ENCODE data around the gene SNED1.

The SNED1 gene

DNA sequence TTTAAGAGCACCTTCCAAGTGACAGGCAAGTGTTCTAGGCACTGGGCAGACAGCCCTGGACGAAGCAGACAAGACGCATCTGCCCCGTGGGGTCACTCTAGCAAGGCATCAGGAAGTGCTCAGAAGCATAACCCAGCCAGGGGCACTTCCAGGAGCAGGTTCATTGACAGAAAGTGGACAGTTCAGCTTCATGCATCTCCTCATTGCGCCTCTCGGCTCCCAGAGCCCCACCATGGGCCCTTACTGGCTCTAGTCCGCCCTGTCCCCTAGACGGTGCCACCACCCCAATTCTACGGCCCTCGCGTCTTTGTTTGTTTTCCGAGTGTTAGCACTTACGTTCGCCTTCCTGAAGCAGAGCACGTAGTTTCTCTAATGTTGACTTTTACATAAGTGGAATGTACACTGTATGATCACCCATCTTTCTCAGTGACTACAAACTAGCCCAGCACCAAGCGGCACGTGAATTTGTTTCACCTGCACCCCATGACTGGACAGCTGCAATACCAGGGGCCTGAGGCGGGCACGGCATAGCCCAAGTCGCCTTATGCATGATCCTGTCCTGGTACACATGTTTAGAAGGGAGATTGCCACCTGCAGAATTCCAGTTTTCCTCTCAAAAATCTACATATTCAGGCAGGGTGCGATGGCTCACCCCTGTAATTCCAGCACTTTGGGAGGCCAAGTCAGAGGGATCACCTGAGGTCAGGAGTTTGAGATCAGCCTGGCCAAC is 33.2 kb downstream of the SNED1 start:
- Histone ChIP-seq H3K9me3 (ENCODE audit: insufficient read depth, low read depth, low read length) (peaks cover 2% of the 10 kb centered on the region; the same call in 1 of the 2 replicates), H3K36me3 (ENCODE audit: insufficient read depth, low read length) (no peaks in the 10 kb centered on the region), H3K4me3 (ENCODE audit: low read length, poor library complexity, severe bottlenecking) (no peak overlapping the region), H3K79me2 (ENCODE audit: insufficient read depth, low read length) (no peaks in the 10 kb centered on the region), H3F3A (ENCODE audit: low read depth) (no peaks in the 10 kb centered on the region), H3K4me2 (ENCODE audit: low read depth, low read length, poor library complexity, severe bottlenecking) (no peak overlapping the region), H3K9me2 (replicated peaks; ENCODE audit: low read depth, low read length) (no peaks in the 10 kb centered on the region), H2AFZ (ENCODE audit: low read length) (no peak overlapping the region), H3K27me3 (ENCODE audit: insufficient read depth, low read length, poor library complexity, severe bottlenecking) (no peaks in the 10 kb centered on the region), H4K20me1 (ENCODE audit: insufficient read depth, low read length, poor library complexity, severe bottlenecking) (no peaks in the 10 kb centered on the region), H3K4me1 (ENCODE audit: insufficient read depth, low read length, poor library complexity, severe bottlenecking) (no peaks in the 10 kb centered on the region), H3K9ac (ENCODE audit: low read depth, low read length, poor library complexity, severe bottlenecking) (no peak overlapping the region)
- TF ChIP-seq EZH2phosphoT487 (IDR thresholded peaks at IDR 0.05; ENCODE audit: borderline replicate concordance): no peak
- TF ChIP-seq, protein P1, sequence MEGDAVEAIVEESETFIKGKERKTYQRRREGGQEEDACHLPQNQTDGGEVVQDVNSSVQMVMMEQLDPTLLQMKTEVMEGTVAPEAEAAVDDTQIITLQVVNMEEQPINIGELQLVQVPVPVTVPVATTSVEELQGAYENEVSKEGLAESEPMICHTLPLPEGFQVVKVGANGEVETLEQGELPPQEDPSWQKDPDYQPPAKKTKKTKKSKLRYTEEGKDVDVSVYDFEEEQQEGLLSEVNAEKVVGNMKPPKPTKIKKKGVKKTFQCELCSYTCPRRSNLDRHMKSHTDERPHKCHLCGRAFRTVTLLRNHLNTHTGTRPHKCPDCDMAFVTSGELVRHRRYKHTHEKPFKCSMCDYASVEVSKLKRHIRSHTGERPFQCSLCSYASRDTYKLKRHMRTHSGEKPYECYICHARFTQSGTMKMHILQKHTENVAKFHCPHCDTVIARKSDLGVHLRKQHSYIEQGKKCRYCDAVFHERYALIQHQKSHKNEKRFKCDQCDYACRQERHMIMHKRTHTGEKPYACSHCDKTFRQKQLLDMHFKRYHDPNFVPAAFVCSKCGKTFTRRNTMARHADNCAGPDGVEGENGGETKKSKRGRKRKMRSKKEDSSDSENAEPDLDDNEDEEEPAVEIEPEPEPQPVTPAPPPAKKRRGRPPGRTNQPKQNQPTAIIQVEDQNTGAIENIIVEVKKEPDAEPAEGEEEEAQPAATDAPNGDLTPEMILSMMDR (conservative IDR thresholded peaks at IDR 0.05; ENCODE audit: low read length): no peak

DNA sequence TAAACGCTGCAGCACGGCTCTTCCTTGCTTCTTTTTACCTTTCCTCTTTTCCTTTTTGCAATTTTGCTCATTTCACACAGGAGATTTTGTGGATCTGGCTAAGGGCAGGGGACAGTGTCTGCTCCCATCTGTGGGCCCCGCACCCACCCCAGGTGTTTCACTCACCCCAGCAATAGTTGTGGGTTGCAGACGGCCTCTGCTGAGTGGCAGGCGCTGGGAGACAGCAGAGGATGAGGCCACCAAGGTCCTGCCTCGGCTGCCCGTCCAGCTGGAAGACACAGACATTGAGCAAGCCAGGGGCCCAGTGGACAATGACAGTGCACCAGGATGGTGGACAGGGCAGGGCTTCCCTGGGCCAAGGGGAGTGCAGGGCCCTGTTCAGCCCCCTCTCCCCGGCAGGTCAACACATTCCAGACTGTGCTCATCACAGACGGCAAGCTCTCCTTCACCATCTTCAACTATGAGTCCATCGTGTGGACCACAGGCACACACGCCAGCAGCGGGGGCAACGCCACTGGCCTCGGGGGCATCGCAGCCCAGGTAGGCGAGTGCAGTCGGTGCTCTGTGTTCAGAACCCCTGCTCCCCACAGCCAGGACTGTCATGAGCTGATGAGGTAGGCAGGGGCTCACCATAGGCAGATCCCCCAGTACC is 35.0 kb downstream of the SNED1 start:
- Histone ChIP-seq H3K36me3 (ENCODE audit: insufficient read depth, low read length) (no peaks in the 10 kb centered on the region), H3K9me3 (ENCODE audit: insufficient read depth, low read depth, low read length) (no peaks in the 10 kb centered on the region; the same call in 1 of the 2 replicates), H3F3A (ENCODE audit: low read depth) (no peaks in the 10 kb centered on the region), H3K9me2 (replicated peaks; ENCODE audit: low read depth, low read length) (no peaks in the 10 kb centered on the region), H2AFZ (ENCODE audit: low read length) (no peak overlapping the region), H3K4me3 (ENCODE audit: low read length, poor library complexity, severe bottlenecking) (no peak overlapping the region), H3K79me2 (ENCODE audit: insufficient read depth, low read length) (no peaks in the 10 kb centered on the region), H4K20me1 (ENCODE audit: insufficient read depth, low read length, poor library complexity, severe bottlenecking) (no peaks in the 10 kb centered on the region), H3K27me3 (ENCODE audit: insufficient read depth, low read length, poor library complexity, severe bottlenecking) (no peaks in the 10 kb centered on the region), H3K4me2 (ENCODE audit: low read depth, low read length, poor library complexity, severe bottlenecking) (no peak overlapping the region), H3K9ac (ENCODE audit: low read depth, low read length, poor library complexity, severe bottlenecking) (no peak overlapping the region), H3K4me1 (ENCODE audit: insufficient read depth, low read length, poor library complexity, severe bottlenecking) (no peaks in the 10 kb centered on the region)
- no peak for TF ChIP-seq EZH2phosphoT487 (IDR thresholded peaks at IDR 0.05; ENCODE audit: borderline replicate concordance)
- TF ChIP-seq, protein P1 (conservative IDR thresholded peaks at IDR 0.05; ENCODE audit: low read length): no peak

DNA sequence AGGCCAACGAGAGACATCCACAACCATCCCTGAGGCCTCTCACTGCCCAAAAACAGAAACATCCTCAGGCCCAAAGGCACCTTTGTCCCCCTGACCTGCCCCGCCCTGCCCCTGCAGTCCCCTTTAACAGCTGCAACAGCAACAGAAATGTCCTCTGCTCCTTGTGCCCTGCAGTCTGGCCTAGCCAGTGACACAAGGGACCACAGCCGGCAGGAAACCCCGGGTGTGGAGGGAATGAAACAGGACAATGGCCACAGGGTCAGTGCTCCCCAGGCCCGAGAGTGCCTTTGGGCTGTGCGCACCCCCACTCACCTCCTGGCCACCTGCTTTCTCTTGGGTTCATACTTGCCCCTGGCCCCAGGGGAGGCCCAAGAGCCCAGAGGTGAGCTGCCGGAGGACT is 35.6 kb downstream of the SNED1 start:
- Histone ChIP-seq H3K79me2 (ENCODE audit: insufficient read depth, low read length) (no peaks in the 10 kb centered on the region), H3K27me3 (ENCODE audit: insufficient read depth, low read length, poor library complexity, severe bottlenecking) (no peaks in the 10 kb centered on the region)
- TF ChIP-seq, protein P1 (conservative IDR thresholded peaks at IDR 0.05; ENCODE audit: low read length): no peak
- no peak for TF ChIP-seq EZH2phosphoT487 (IDR thresholded peaks at IDR 0.05; ENCODE audit: borderline replicate concordance)

More for the DNA sequence above, 35.6 kb downstream of the SNED1 start:
- no peak overlapping the region for H3K4me2 ChIP-seq (ENCODE audit: low read depth, low read length, poor library complexity, severe bottlenecking)
- H3K36me3 ChIP-seq (ENCODE audit: insufficient read depth, low read length): no peaks in the 10 kb centered on the region
- no peaks in the 10 kb centered on the region for H3K4me1 ChIP-seq (ENCODE audit: insufficient read depth, low read length, poor library complexity, severe bottlenecking)
- H3F3A ChIP-seq (ENCODE audit: low read depth): no peaks in the 10 kb centered on the region
- no peak overlapping the region for H3K9ac ChIP-seq (ENCODE audit: low read depth, low read length, poor library complexity, severe bottlenecking)
- no peaks in the 10 kb centered on the region; the same call in 1 of the 2 replicates for H3K9me3 ChIP-seq (ENCODE audit: insufficient read depth, low read depth, low read length)
- no peaks in the 10 kb centered on the region for H4K20me1 ChIP-seq (ENCODE audit: insufficient read depth, low read length, poor library complexity, severe bottlenecking)
- H3K9me2 ChIP-seq (replicated peaks; ENCODE audit: low read depth, low read length): no peaks in the 10 kb centered on the region
- H3K4me3 ChIP-seq (ENCODE audit: low read length, poor library complexity, severe bottlenecking): no peak overlapping the region
- no peak overlapping the region for H2AFZ ChIP-seq (ENCODE audit: low read length)

Data from Loucy (cell line).